ENCODE measurements around the gene NAPG.
"Not testable (repeated sequence)": the region's sequence is repeated elsewhere in the genome, so short reads cannot be mapped to it uniquely, and the experiment has no call there.

DNA sequence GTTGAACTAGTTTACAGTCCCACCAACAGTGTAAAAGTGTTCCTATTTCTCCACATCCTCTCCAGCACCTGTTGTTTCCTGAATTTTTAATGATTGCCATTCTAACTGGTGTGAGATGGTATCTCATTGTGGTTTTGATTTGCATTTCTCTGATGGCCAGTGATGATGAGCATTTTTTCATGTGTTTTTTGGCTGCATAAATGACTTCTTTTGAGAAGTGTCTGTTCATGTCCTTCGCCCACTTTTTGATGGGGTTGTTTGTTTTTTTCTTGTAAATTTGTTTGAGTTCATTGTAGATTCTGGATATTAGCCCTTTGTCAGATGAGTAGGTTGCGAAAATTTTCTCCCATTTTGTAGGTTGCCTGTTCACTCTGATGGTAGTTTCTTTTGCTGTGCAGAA is 47.4 kb downstream of the NAPG start:
- not testable (repeated sequence) for TF ChIP-seq CTCF, POLR2A (IDR thresholded peaks at IDR 0.05)
